K562 (cell line): ENCODE data around the gene OR4K5. TPM values are rescaled to one million over a fixed set of nuclear protein-coding genes. Genes with fewer than 3 reads are reported as not detected.

Source experiments
- ATAC-seq: fragments of 200-7000 bp; cut with Tn5 transposase; 3 replicates; pipeline ENCODE4 v1.9.1; 2020; ENCODE audit warnings: moderate library complexity
- BruUV-seq: library from RNA; stranded (reverse); fragments of 400-500 nt; replicated peaks from 2 replicates; lab custom pipeline; 2021; lab: Mats Ljungman, UMichigan
- CTCF ChIA-PET: fragments of 300-600 bp; formaldehyde crosslinking; extraction: SDS; loops from one replicate; lab custom pipeline; 2021; ENCODE audit warnings: low intra/inter-chr PET ratio; lab: Yijun Ruan, JAX
- POLR2A ChIA-PET: fragments of 300-600, 350-650 bp; sonication (Branson Sonifier 250); formaldehyde crosslinking; extraction: SDS; loops from one replicate; lab custom pipeline; 2021; ENCODE audit warnings: antibody characterized with exemption, inconsistent platforms; lab: Yijun Ruan, JAX
- DNase-seq, 4 experiments: peaks; one replicate each; pipeline versions ENCODE4 v3.0.0 to v3.0.0-alpha.2; 2011 to 2018; ENCODE audit warnings: low spot score in 3 of 4, mixed read lengths in 3 of 4; ENCODE audit errors: extremely low read depth in 1 of 4
- FAIRE-seq: peaks from 2 replicates; lab custom pipeline; 2011; peaks lifted over from hg19 to GRCh38; lab: Jason Lieb, UNC
- H2AFZ ChIP-seq: 2 replicates; pipeline ENCODE4 v1.6.0; 2011; ENCODE audit warnings: low read depth, low read length, control low read depth, inconsistent platforms
- H3K27ac ChIP-seq: fragments of 200-600 bp; 3 replicates; pipeline ENCODE4 v1.8.0; 2011; ENCODE audit warnings: low read depth, mild to moderate bottlenecking, control low read depth, inconsistent platforms, low read length, moderate library complexity, mixed read lengths; ENCODE audit errors: extremely low read depth
- H3K27me3 ChIP-seq, 2 experiments: fragments of 300-600 bp in 1 of 2; 2 replicates in 1 of 2; 3 replicates in 1 of 2; pipeline versions ENCODE4 v1.6.0 to v1.8.0; 2011; ENCODE audit warnings: inconsistent platforms in 2 of 2, low read length in 2 of 2, mild to moderate bottlenecking in 1 of 2, mixed read lengths in 1 of 2, moderate library complexity in 1 of 2; ENCODE audit not compliant: control insufficient read depth in 2 of 2, insufficient read depth in 2 of 2
- H3K36me3 ChIP-seq: fragments of 300-600 bp; 3 replicates; pipeline ENCODE4 v1.8.0; 2011; ENCODE audit warnings: mild to moderate bottlenecking, low read length, inconsistent platforms; ENCODE audit not compliant: control insufficient read depth, insufficient read depth
- H3K4me1 ChIP-seq, 2 experiments: fragments of 200-600 bp in 1 of 2; replicated peaks in 1 of 2; 2 replicates in 1 of 2; 3 replicates in 1 of 2; pipeline versions ENCODE4 v1.5.1 to v1.8.0; 2011; ENCODE audit warnings: inconsistent platforms in 2 of 2, low read length in 2 of 2, mild to moderate bottlenecking in 1 of 2, mixed read lengths in 1 of 2, moderate library complexity in 1 of 2; ENCODE audit not compliant: control insufficient read depth in 2 of 2, insufficient read depth in 2 of 2
- H3K4me2 ChIP-seq: 2 replicates; pipeline ENCODE4 v1.6.1; 2011; ENCODE audit warnings: low read length, control low read depth, inconsistent platforms, mixed read lengths; ENCODE audit not compliant: insufficient read depth
- H3K4me3 ChIP-seq: fragments of 200-600 bp; sonication (generic), shearing (Covaris generic); 2 replicates; pipeline ENCODE4 v1.5.1; 2016; ENCODE audit warnings: control low read depth, inconsistent platforms
- H3K79me2 ChIP-seq: fragments of 200-600 bp; 3 replicates; pipeline ENCODE4 v1.8.0; 2011; ENCODE audit warnings: low read length, inconsistent platforms; ENCODE audit not compliant: control insufficient read depth, insufficient read depth
- H3K9ac ChIP-seq, 2 experiments: 2 replicates each; pipeline versions ENCODE4 v1.6.0 to v1.6.1; 2011; ENCODE audit warnings: low read depth in 2 of 2, low read length in 2 of 2, control low read depth in 1 of 2, inconsistent platforms in 1 of 2, mild to moderate bottlenecking in 1 of 2, mixed read lengths in 1 of 2; ENCODE audit not compliant: insufficient read depth in 1 of 2
- H3K9me1 ChIP-seq: one replicate; pipeline ENCODE4 v1.6.0; 2011; ENCODE audit warnings: inconsistent platforms, mild to moderate bottlenecking, low read length, moderate library complexity; ENCODE audit not compliant: control insufficient read depth, insufficient read depth
- H3K9me3 ChIP-seq: replicated peaks from 2 replicates; pipeline ENCODE4 v1.5.1; 2011; ENCODE audit warnings: low read depth, low read length, inconsistent platforms; ENCODE audit not compliant: control insufficient read depth, insufficient read depth
- H4K20me1 ChIP-seq: replicated peaks from 2 replicates; pipeline ENCODE4 v1.6.1; 2011; ENCODE audit warnings: low read length, inconsistent platforms, mixed read lengths; ENCODE audit not compliant: control insufficient read depth, insufficient read depth
- HCFC1 ChIP-seq: IDR thresholded peaks from 2 replicates; pipeline ENCODE4 v1.6.1; 2012; ENCODE audit warnings: low read depth, low read length, improper control_type of control experiment
- MYC ChIP-seq, 2 experiments: fragments of 250-450 bp in 1 of 2; sonication (Bioruptor Pico) in 1 of 2; IDR thresholded peaks; 2 replicates each; pipeline versions ENCODE4 v1.5.1 to v1.6.1; 2012 to 2021; ENCODE audit warnings: low read depth in 2 of 2, borderline replicate concordance in 1 of 2, improper control_type of control experiment in 1 of 2, low read length in 1 of 2, mild to moderate bottlenecking in 1 of 2, moderate library complexity in 1 of 2
- NCOA4 ChIP-seq: fragments of 450-650 bp; IDR thresholded peaks from 2 replicates; pipeline ENCODE4 v1.6.1; 2018; ENCODE audit warnings: mild to moderate bottlenecking; ENCODE audit not compliant: partially characterized antibody
- NR1H2 ChIP-seq: sonication (generic); formaldehyde crosslinking; IDR thresholded peaks from 2 replicates; pipeline ENCODE4 v1.4.0; 2020; ENCODE audit warnings: mild to moderate bottlenecking, missing genetic modification reagents
- SMARCA5 ChIP-seq: fragments of 450-650 bp; IDR thresholded peaks from 2 replicates; pipeline ENCODE4 v1.6.1; 2016
- TARDBP ChIP-seq: fragments of 450-650 bp; IDR thresholded peaks from 2 replicates; pipeline ENCODE4 v1.6.1; 2016
- ZNF57 ChIP-seq: fragments of 450-650 bp; formaldehyde crosslinking; IDR thresholded peaks from 2 replicates; pipeline ENCODE4 v1.4.0; 2020; ENCODE audit warnings: mild to moderate bottlenecking, moderate library complexity
- ZNF764 ChIP-seq: fragments of 250-450 bp; sonication (Bioruptor Pico); IDR thresholded peaks from 2 replicates; pipeline ENCODE4 v1.4.0; 2020; ENCODE audit warnings: low read depth, mild to moderate bottlenecking, moderate library complexity
- WGBS: fragments of 100-300 bp; shearing (Covaris generic); methylation state at CpG from one replicate; pipeline ENCODE4 v1.1.6; 2016; ENCODE audit warnings: low coverage, mixed read lengths; ENCODE audit not compliant: insufficient coverage; ENCODE audit errors: missing lambda C conversion rate; 5-methylcytosine and 5-hydroxymethylcytosine counted together
- in situ Hi-C: fragments of 300-500 bp; cut with MboI; formaldehyde crosslinking; loops from 4 replicates; pipeline ENCODE4 v1.15.0; 2018; ENCODE audit warnings: inconsistent platforms, mixed read lengths
- intact Hi-C: fragments of 100-400 bp; cut with micrococcal nuclease; formaldehyde crosslinking; loops from 2 replicates; pipeline ENCODE4 v1.14.2; 2022
- polyA plus RNA-seq, 8 experiments: library from polyadenylated mRNA; depleted of rRNA in 4 of 8; stranded (reverse) in 5 of 8; unstranded in 3 of 8; fragments of >200 nt; fragmentation: Nextera tagmentation in 2 of 8; fragmentation: Illumina TruSeq in 1 of 8; extraction: Ambion mirVana in 2 of 8; extraction: Trizol in 1 of 8; gene quantifications; 2 replicates each; pipeline versions ENCODE4 v1.2.1 to v1.2.3, GENCODE V29; 2011 to 2014; ENCODE audit warnings: inconsistent platforms in 1 of 8, missing spikeins in 1 of 8
- total RNA-seq, 7 experiments: library from RNA; depleted of rRNA in 6 of 7; stranded (reverse); fragments of >200 nt in 6 of 7; fragmentation: Illumina TruSeq in 2 of 7; extraction: Trizol in 2 of 7; gene quantifications; 2 replicates each; pipeline versions ENCODE4 v1.2.1 to v1.2.3, GENCODE V29; 2011 to 2021; ENCODE audit warnings: low replicate concordance in 1 of 7
- TF ChIP-seq, protein P1 (sequence below): sonication (generic); formaldehyde crosslinking; IDR thresholded peaks from 2 replicates; pipeline ENCODE4 v1.8.1; 2023; ENCODE audit warnings: mild to moderate bottlenecking, missing genetic modification reagents
- TF ChIP-seq, protein P2 (sequence below), 2 experiments: fragments of 450-650 bp; IDR thresholded peaks; 2 replicates each; pipeline ENCODE4 v1.6.1; 2016
- TF ChIP-seq, protein P3 (sequence below), 2 experiments: fragments of 450-650 bp; IDR thresholded peaks; 2 replicates each; pipeline ENCODE4 v1.6.1; 2018; ENCODE audit warnings: mild to moderate bottlenecking in 2 of 2, low read depth in 1 of 2; ENCODE audit not compliant: partially characterized antibody in 2 of 2
- TF ChIP-seq, protein P4 (sequence below): fragments of 250-450 bp; sonication (Bioruptor Pico); IDR thresholded peaks from 2 replicates; pipeline ENCODE4 v1.8.0; 2021; ENCODE audit warnings: mild to moderate bottlenecking, moderate library complexity

OR4K5 gene
- total and polyA plus RNA-seq, 9 of the 15 experiments (the other 6 are each of a cell fraction or from before 2014, with no cell fraction given): not detected

DNA sequence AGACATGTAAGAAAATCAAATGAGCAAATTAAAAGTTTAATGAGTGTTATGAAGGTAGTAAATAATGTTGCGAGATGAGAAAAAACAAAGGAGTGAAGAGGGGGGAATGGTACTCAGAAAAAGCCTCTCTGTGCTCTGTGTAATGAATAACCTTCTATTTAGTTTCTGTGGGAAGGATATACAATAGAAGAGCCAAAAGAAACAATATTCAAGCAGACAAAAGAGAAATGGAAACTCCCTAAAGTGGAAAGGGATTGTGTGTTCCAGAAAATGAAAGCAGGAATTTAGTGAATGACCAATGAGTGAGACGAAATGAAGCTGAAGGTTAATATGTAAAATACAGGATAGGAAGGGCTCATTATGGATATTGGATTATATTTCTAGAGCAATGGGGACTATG is 28.8 kb downstream of the OR4K5 start:
- DNase-seq (no peak), ATAC-seq (no peak), FAIRE-seq (no peak)
- WGBS: 15% methylated on average over 2 of the region's 2 CpGs
- Histone ChIP-seq H3K79me2 (no peaks in the 10 kb centered on the region), H3K9ac (no peak overlapping the region), H3K4me3 (no peak overlapping the region), H3K9me3 (no peaks in the 10 kb centered on the region), H3K36me3 (no peaks in the 10 kb centered on the region), H3K9me1 (no peaks in the 10 kb centered on the region), H4K20me1 (no peaks in the 10 kb centered on the region), H3K27ac (no peak overlapping the region), H2AFZ (no peak overlapping the region), H3K27me3 (no peaks in the 10 kb centered on the region), H3K4me1 (no peaks in the 10 kb centered on the region), H3K4me2 (no peak overlapping the region)
- in situ Hi-C loops (no loop called here), intact Hi-C loops (no loop called here)
- CTCF ChIA-PET: no interaction called here
- BruUV-seq: no TSS peak
- POLR2A ChIA-PET: no interaction called here
- TF ChIP-seq, protein P1, sequence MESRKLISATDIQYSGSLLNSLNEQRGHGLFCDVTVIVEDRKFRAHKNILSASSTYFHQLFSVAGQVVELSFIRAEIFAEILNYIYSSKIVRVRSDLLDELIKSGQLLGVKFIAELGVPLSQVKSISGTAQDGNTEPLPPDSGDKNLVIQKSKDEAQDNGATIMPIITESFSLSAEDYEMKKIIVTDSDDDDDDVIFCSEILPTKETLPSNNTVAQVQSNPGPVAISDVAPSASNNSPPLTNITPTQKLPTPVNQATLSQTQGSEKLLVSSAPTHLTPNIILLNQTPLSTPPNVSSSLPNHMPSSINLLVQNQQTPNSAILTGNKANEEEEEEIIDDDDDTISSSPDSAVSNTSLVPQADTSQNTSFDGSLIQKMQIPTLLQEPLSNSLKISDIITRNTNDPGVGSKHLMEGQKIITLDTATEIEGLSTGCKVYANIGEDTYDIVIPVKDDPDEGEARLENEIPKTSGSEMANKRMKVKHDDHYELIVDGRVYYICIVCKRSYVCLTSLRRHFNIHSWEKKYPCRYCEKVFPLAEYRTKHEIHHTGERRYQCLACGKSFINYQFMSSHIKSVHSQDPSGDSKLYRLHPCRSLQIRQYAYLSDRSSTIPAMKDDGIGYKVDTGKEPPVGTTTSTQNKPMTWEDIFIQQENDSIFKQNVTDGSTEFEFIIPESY (CRISPR knock-in tag): no peak
- TF ChIP-seq NCOA4: no peak
- no peak for TF ChIP-seq HCFC1
- TF ChIP-seq ZNF764 (CRISPR knock-in tag): no peak
- TF ChIP-seq, protein P2, sequence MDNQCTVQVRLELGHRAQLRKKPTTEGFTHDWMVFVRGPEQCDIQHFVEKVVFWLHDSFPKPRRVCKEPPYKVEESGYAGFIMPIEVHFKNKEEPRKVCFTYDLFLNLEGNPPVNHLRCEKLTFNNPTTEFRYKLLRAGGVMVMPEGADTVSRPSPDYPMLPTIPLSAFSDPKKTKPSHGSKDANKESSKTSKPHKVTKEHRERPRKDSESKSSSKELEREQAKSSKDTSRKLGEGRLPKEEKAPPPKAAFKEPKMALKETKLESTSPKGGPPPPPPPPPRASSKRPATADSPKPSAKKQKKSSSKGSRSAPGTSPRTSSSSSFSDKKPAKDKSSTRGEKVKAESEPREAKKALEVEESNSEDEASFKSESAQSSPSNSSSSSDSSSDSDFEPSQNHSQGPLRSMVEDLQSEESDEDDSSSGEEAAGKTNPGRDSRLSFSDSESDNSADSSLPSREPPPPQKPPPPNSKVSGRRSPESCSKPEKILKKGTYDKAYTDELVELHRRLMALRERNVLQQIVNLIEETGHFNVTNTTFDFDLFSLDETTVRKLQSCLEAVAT (IDR thresholded peaks at IDR 0.05): no peak
- TF ChIP-seq TARDBP: no peak
- TF ChIP-seq, protein P3, sequence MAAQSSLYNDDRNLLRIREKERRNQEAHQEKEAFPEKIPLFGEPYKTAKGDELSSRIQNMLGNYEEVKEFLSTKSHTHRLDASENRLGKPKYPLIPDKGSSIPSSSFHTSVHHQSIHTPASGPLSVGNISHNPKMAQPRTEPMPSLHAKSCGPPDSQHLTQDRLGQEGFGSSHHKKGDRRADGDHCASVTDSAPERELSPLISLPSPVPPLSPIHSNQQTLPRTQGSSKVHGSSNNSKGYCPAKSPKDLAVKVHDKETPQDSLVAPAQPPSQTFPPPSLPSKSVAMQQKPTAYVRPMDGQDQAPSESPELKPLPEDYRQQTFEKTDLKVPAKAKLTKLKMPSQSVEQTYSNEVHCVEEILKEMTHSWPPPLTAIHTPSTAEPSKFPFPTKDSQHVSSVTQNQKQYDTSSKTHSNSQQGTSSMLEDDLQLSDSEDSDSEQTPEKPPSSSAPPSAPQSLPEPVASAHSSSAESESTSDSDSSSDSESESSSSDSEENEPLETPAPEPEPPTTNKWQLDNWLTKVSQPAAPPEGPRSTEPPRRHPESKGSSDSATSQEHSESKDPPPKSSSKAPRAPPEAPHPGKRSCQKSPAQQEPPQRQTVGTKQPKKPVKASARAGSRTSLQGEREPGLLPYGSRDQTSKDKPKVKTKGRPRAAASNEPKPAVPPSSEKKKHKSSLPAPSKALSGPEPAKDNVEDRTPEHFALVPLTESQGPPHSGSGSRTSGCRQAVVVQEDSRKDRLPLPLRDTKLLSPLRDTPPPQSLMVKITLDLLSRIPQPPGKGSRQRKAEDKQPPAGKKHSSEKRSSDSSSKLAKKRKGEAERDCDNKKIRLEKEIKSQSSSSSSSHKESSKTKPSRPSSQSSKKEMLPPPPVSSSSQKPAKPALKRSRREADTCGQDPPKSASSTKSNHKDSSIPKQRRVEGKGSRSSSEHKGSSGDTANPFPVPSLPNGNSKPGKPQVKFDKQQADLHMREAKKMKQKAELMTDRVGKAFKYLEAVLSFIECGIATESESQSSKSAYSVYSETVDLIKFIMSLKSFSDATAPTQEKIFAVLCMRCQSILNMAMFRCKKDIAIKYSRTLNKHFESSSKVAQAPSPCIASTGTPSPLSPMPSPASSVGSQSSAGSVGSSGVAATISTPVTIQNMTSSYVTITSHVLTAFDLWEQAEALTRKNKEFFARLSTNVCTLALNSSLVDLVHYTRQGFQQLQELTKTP (IDR thresholded peaks at IDR 0.05; ENCODE audit: low read depth in 1 of 2, partially characterized antibody in 2 of 2): no peak
- TF ChIP-seq, protein P4, sequence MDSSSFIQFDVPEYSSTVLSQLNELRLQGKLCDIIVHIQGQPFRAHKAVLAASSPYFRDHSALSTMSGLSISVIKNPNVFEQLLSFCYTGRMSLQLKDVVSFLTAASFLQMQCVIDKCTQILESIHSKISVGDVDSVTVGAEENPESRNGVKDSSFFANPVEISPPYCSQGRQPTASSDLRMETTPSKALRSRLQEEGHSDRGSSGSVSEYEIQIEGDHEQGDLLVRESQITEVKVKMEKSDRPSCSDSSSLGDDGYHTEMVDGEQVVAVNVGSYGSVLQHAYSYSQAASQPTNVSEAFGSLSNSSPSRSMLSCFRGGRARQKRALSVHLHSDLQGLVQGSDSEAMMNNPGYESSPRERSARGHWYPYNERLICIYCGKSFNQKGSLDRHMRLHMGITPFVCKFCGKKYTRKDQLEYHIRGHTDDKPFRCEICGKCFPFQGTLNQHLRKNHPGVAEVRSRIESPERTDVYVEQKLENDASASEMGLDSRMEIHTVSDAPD (CRISPR knock-in tag): no peak
- TF ChIP-seq SMARCA5: no peak
- TF ChIP-seq MYC (IDR thresholded peaks at IDR 0.05; ENCODE audit: low read depth, low read length): no peak
- no peak for TF ChIP-seq MYC (CRISPR knock-in tag; IDR thresholded peaks at IDR 0.05; ENCODE audit: borderline replicate concordance, low read depth)
- no peak for TF ChIP-seq ZNF57 (CRISPR knock-in tag)
- no peak for TF ChIP-seq NR1H2 (CRISPR knock-in tag)
